Transverse colon (tissue), 4 donors: ENCODE measurements around the gene ZNHIT3. TPM values are rescaled to one million over a fixed set of nuclear protein-coding genes. Genes with fewer than 3 reads are reported as not detected.
"Not testable (repeated sequence)": the region's sequence is repeated elsewhere in the genome, so short reads cannot be mapped to it uniquely, and the experiment has no call there.

Experiments
- DNase-seq: peaks from one replicate; pipeline ENCODE4 v3.0.0-alpha.2; 2019
- H3K27ac ChIP-seq, 4 donors: fragments of 200-600 bp; sonication (generic); 2 replicates each; pipeline ENCODE4 v1.5.1; 2016 to 2018; ENCODE audit warnings: inconsistent platforms in 4 of 4
- H3K27me3 ChIP-seq: fragments of 200-600 bp; sonication (generic); 2 replicates; pipeline ENCODE4 v1.5.1; 2017; ENCODE audit warnings: inconsistent platforms
- H3K36me3 ChIP-seq, 4 donors: fragments of 200-600 bp; sonication (generic); 2 replicates each; pipeline ENCODE4 v1.5.1; 2017 to 2019; ENCODE audit warnings: inconsistent platforms in 4 of 4
- H3K4me1 ChIP-seq, 4 donors: fragments of 200-600 bp; sonication (generic); 2 replicates each; pipeline ENCODE4 v1.5.1; 2017 to 2020; ENCODE audit warnings: inconsistent platforms in 4 of 4
- H3K4me3 ChIP-seq, 4 donors: fragments of 200-600 bp; sonication (generic); 1 replicate in 1 of 4; 2 replicates in 3 of 4; pipeline versions ENCODE4 v1.5.1 to v1.6.1; 2017 to 2019; ENCODE audit warnings: inconsistent platforms in 4 of 4
- H3K9me3 ChIP-seq, 2 donors: fragments of 200-600 bp; sonication (generic); 2 replicates each; pipeline ENCODE4 v1.5.1; 2017 to 2019; ENCODE audit warnings: inconsistent platforms in 2 of 2
- CTCF ChIP-seq, 5 experiments: fragments of 200-600 bp in 3 of 5; fragments of 450-650 bp in 2 of 5; sonication (generic) in 3 of 5; IDR thresholded peaks; 1 replicate in 2 of 5; 2 replicates in 3 of 5; pipeline ENCODE4 v1.5.1; 2016 to 2017; ENCODE audit warnings: antibody characterized with exemption in 5 of 5, inconsistent platforms in 3 of 5, mild to moderate bottlenecking in 2 of 5, moderate library complexity in 1 of 5
- EP300 ChIP-seq: sonication (generic); formaldehyde crosslinking; IDR thresholded peaks from one replicate; pipeline ENCODE4 v1.6.1; 2017; ENCODE audit warnings: antibody characterized with exemption, low read depth
- POLR2A ChIP-seq: fragments of 450-650 bp; IDR thresholded peaks from one replicate; pipeline ENCODE4 v1.6.1; 2016; ENCODE audit warnings: antibody characterized with exemption, mild to moderate bottlenecking, moderate library complexity
- POLR2AphosphoS5 ChIP-seq, 3 donors: sonication (generic); formaldehyde crosslinking; IDR thresholded peaks; one replicate each; pipeline ENCODE4 v1.6.1; 2016; ENCODE audit warnings: antibody characterized with exemption in 3 of 3
- WGBS, 2 donors: methylation state at CpG; one replicate each; pipeline ENCODE4 v1.1.5; 2018; ENCODE audit warnings: low coverage in 1 of 2; 5-methylcytosine and 5-hydroxymethylcytosine counted together
- in situ Hi-C, 4 donors: fragments of 200-750 bp; cut with MboI; loops; one replicate each; pipeline versions ENCODE4 v1.15.0 to v1.15.1; 2017; ENCODE audit warnings: low sequenced_read_pairs in 3 of 4, low pct_ligation_motif_present in 1 of 4, low pct_unique_long_range_greater_than_20kb in 1 of 4
- intact Hi-C: fragments of 100-400 bp; cut with DNase I; formaldehyde crosslinking; loops from one replicate; pipeline ENCODE4 v1.15.1; 2023; ENCODE audit warnings: low total_unique reads
- total RNA-seq, 4 donors: library from RNA; depleted of rRNA; stranded (reverse); fragments of >200 nt; gene quantifications; one replicate each; pipeline ENCODE4 v1.1.0, GENCODE V29; 2016

The ZNHIT3 gene
- total RNA-seq, 4 donors from 2014 or later: 6.7 to 38.6 (median 27.2) TPM

DNA sequence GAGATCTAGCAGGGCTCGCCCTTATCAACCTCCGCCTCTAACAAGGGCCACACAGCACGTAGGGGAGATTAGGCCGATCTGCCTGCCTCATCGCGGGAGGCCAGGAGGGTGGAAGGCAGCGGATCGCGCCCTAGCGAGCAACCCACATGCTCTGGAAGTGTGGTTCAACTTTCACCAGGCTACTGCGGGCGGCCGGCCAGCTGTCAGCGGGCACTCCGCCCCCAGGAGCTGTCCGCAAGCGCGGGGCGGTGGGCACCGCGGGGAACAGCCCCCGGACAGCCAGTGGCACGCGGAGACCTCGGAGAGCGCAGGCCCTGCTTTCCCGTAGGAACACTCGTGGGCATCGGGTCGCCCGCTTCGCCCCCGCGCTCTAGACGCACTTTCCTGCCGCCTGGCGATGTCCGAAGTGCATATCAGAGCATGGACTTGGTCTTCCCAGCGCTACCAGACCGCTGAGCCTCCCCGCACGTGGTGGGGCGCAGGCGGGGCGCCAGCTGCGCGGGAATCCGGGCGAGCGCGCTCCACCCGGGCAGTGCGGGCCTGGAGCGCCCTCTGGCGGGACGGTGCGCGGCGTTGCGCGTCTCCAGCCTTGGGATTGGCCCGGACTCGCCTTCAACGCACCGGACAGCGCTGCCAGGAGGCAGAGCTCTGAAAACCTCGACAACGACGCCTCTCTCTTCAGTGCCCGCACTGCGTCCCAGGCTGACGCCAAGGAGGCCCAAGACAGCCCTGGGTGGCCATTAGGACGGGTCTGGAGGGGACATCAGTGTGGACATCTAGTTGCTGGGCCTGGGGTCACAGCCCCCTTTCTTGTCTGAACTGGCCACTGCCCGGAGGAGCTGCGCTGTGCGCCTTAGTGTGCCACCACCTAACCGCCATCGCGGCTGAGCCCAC is 3.6 kb upstream of the ZNHIT3 start:
- H3K9me3 ChIP-seq: no peaks in the 10 kb centered on the region
- peak; percentile 87 for DNase-seq
- WGBS, 2 donors: 16 to 83% methylated on average over 6 to 41 of the region's 79 CpGs
- H3K27ac ChIP-seq: no peak overlapping the region
- H3K4me1 ChIP-seq: peaks cover 11 to 27% (median 25%) of the 10 kb centered on the region in 4 donors
- intact Hi-C loops: loop anchor here (5.0 kb wide), 1 partner anchor 511 kb away; no protein-coding TSS in a partner anchor
- in situ Hi-C loops: loop anchor here in 2 of 4 donors (25.0 kb wide), 1 partner anchor 521 kb away; no protein-coding TSS in a partner anchor
- peak in 2 of 3 donors; percentile 15 to 23 for TF ChIP-seq POLR2AphosphoS5 (IDR thresholded peaks at IDR 0.05)
- TF ChIP-seq CTCF (IDR thresholded peaks at IDR 0.05): peak; percentile 63 to 96 (median 87)
- no peak for TF ChIP-seq POLR2A
- no peak for TF ChIP-seq EP300
- peak overlapping the region; percentile 11 to 41 (median 24) for H3K4me3 ChIP-seq
- peaks cover 26% of the 10 kb centered on the region for H3K27me3 ChIP-seq
- H3K36me3 ChIP-seq: no peaks in the 10 kb centered on the region

DNA sequence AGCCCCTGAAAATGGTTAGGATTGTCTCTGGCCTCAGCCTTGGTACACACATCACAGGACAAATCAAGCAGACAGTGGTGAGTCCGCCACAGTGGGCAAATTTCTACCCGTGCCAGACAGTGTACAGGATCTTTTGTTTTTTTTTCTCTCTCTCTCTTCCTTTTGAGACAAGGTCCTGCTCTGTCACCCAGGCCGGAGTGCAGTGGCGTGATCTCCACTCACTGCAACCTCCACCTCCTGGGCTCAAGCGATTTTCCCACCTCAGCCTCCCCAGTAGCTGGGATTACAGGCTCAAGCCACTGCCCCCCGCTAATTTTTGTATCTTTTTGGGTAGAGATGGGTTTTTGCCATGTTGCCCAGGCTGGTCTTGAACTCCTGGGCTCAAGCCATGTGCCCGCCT is 2.5 kb upstream of the ZNHIT3 start:
- in situ Hi-C loops (loop anchor here in 2 of 4 donors (25.0 kb wide), 1 partner anchor 522 kb away; no protein-coding TSS in a partner anchor), intact Hi-C loops (loop anchor here (5.0 kb wide), 1 partner anchor 512 kb away; no protein-coding TSS in a partner anchor)

GRCh38 chr17:36485027-36485426 is 1.5 kb upstream of the ZNHIT3 start:
- 98% methylated on average over 8 of the region's 8 CpGs; no CpG with 5 or more reads in 1 of the 2 donors for WGBS, 2 donors
- Histone ChIP-seq H3K9me3 (no peaks in the 10 kb centered on the region), H3K4me1 (peaks cover 11 to 36% (median 28%) of the 10 kb centered on the region in 4 donors), H3K27ac (no peak overlapping the region), H3K4me3 (no peak overlapping the region), H3K27me3 (peaks cover 14% of the 10 kb centered on the region), H3K36me3 (no peaks in the 10 kb centered on the region)
- intact Hi-C loops: no loop called here
- DNase-seq: no peak
- in situ Hi-C loops: loop anchor here in 2 of 4 donors (25.0 kb wide), 1 partner anchor 523 kb away; no protein-coding TSS in a partner anchor
- TF ChIP-seq POLR2AphosphoS5 (IDR thresholded peaks at IDR 0.05) (no peak), CTCF (IDR thresholded peaks at IDR 0.05) (no peak), POLR2A (no peak), EP300 (no peak)

More for the DNA sequence above, 2.5 kb upstream of the ZNHIT3 start:
- not testable (repeated sequence) for H3K9me3 ChIP-seq, H3K36me3 ChIP-seq, H3K4me3 ChIP-seq, DNase-seq, H3K27ac ChIP-seq
- Histone ChIP-seq H3K27me3 (peaks cover 24% of the 10 kb centered on the region), H3K4me1 (peaks cover 11 to 36% (median 28%) of the 10 kb centered on the region in 4 donors)
- WGBS, 2 donors: 86 to 92% methylated on average over 5 to 7 of the region's 7 CpGs

- TF ChIP-seq CTCF (IDR thresholded peaks at IDR 0.05) (no peak), POLR2AphosphoS5 (IDR thresholded peaks at IDR 0.05) (no peak), EP300 (no peak), POLR2A (no peak)
- 0 to 49% methylated on average over 2 to 10 of the region's 10 CpGs for WGBS, 2 donors
These were observed 677 bp upstream of the ZNHIT3 start for GRCh38 chr17:36485805-36486203.

More at GRCh38 chr17:36485805-36486203, 677 bp upstream of the ZNHIT3 start:
- intact Hi-C loops (no loop called here), in situ Hi-C loops (loop anchor here in 2 of 4 donors (25.0 kb wide), 1 partner anchor 524 kb away; no protein-coding TSS in a partner anchor)
- Histone ChIP-seq H3K4me1 (peaks cover 11 to 36% (median 28%) of the 10 kb centered on the region in 4 donors), H3K27ac (peak overlapping the region; percentile 84 to 91 (median 88)), H3K27me3 (peaks cover 11% of the 10 kb centered on the region), H3K4me3 (peak overlapping the region; percentile 54 to 97 (median 94)), H3K36me3 (peaks cover 0 to under 1% (median 0%) of the 10 kb centered on the region in 4 donors), H3K9me3 (no peaks in the 10 kb centered on the region)
- DNase-seq: no peak
